SU-DHL-6 (cell line): Measurements from ENCODE around the gene GPC1.

ENCODE experiments used
- H2AFZ ChIP-seq: fragments of 200-600 bp; sonication (generic); 2 replicates; pipeline ENCODE4 v1.6.1; 2014; ENCODE audit warnings: low read depth, mild to moderate bottlenecking, moderate library complexity, mixed read lengths, antibody characterized with exemption, low read length; ENCODE audit not compliant: severe bottlenecking
- H3F3A ChIP-seq: fragments of 200-600 bp; shearing (Covaris generic); 2 replicates; pipeline ENCODE4 v1.6.0; 2016; ENCODE audit warnings: antibody characterized with exemption, mild to moderate bottlenecking; ENCODE audit not compliant: insufficient read depth
- H3K27ac ChIP-seq: fragments of 200-600 bp; sonication (generic); 2 replicates; pipeline ENCODE4 v1.5.1; 2016; ENCODE audit warnings: low read depth, mild to moderate bottlenecking, low read length, moderate library complexity, mixed read lengths
- H3K27me3 ChIP-seq: fragments of 200-600 bp; sonication (generic), shearing (Covaris generic); 2 replicates; pipeline ENCODE4 v1.6.0; 2014; ENCODE audit warnings: mild to moderate bottlenecking, low read length
- H3K36me3 ChIP-seq: fragments of 200-600 bp; sonication (generic); 2 replicates; pipeline ENCODE4 v1.6.1; 2014; ENCODE audit warnings: mild to moderate bottlenecking, low read length, mixed read lengths
- H3K4me2 ChIP-seq: fragments of 300-600, 200-600 bp; shearing (Covaris generic), sonication (generic); 2 replicates; pipeline ENCODE4 v1.6.0; 2014; ENCODE audit warnings: low read length, low read depth, mild to moderate bottlenecking; ENCODE audit not compliant: poor library complexity, severe bottlenecking
- H3K4me3 ChIP-seq: fragments of 200-600 bp; sonication (generic); 2 replicates; pipeline ENCODE4 v1.5.1; 2014; ENCODE audit warnings: antibody characterized with exemption, low read length, mild to moderate bottlenecking, mixed read lengths; ENCODE audit not compliant: insufficient read depth, poor library complexity, severe bottlenecking
- H3K79me2 ChIP-seq: fragments of 200-600 bp; sonication (generic); 2 replicates; pipeline ENCODE4 v1.6.1; 2014; ENCODE audit warnings: mild to moderate bottlenecking, low read length, moderate library complexity; ENCODE audit not compliant: insufficient read depth
- H3K9ac ChIP-seq: fragments of 200-600 bp; sonication (generic); 2 replicates; pipeline ENCODE4 v1.7.0; 2014; ENCODE audit warnings: mild to moderate bottlenecking, low read length
- H3K9me2 ChIP-seq: fragments of 200-600 bp; sonication (generic); replicated peaks from 2 replicates; pipeline ENCODE4 v1.6.1; 2014; ENCODE audit warnings: low read length; ENCODE audit not compliant: insufficient read depth
- H3K9me3 ChIP-seq: fragments of 200-600 bp; sonication (generic); 2 replicates; pipeline ENCODE4 v1.6.1; 2014; ENCODE audit warnings: low read length, mixed read lengths; ENCODE audit not compliant: insufficient read depth
- H4K20me1 ChIP-seq: fragments of 200-600 bp; sonication (generic); 2 replicates; pipeline ENCODE4 v1.6.1; 2014; ENCODE audit warnings: low read depth, mild to moderate bottlenecking, antibody characterized with exemption, low read length, moderate library complexity, mixed read lengths
- EZH2phosphoT487 ChIP-seq: fragments of 200-600 bp; sonication (generic), shearing (Covaris generic); conservative IDR thresholded peaks from 2 replicates; pipeline ENCODE4 v1.6.1; 2018; ENCODE audit warnings: mild to moderate bottlenecking, antibody characterized with exemption, low read length, moderate library complexity, mixed read lengths
- TF ChIP-seq, protein P1 (sequence below): fragments of 200-600 bp; sonication (generic); IDR thresholded peaks from one replicate; pipeline ENCODE4 v1.5.1; 2017; ENCODE audit warnings: antibody characterized with exemption, mild to moderate bottlenecking, low read length, moderate library complexity; ENCODE audit not compliant: insufficient read depth, poor library complexity, severe bottlenecking

Gene GPC1

DNA sequence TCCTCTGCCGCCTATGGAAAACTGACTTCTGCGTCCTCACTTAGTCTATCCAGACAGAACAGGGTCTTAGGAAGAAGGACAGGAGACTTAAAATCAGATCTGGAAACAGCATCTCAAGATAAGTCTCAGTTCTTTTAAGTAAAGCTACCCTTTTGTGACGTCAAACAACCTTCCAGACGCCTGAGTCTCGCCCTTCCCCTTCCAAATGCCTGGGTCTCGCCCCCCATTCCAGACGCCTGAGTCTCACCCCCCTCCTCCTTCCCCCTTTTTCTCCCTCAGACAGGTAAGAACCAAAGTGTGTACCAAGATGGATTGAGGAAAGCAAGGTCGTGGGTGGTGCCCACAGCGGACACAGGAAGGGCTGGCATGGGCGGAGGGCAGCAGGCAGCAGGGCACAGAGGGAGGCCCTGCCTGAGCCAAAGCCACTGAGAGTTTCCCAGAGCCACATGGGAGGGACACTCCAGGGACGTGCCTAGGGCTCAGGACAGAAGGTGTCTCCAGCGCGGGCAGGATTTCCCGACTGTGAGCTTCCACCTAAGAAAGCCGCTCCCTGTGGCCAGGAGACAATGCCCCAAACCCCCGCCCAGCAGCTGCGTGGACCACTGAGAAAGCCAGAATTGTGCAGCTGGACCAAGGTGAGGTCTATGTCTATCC is 71.1 kb downstream of the GPC1 start:
- Histone ChIP-seq H3K9ac (no peak overlapping the region), H3K79me2 (no peaks in the 10 kb centered on the region), H3K4me3 (no peak overlapping the region), H3K9me3 (no peaks in the 10 kb centered on the region), H2AFZ (no peak overlapping the region), H3K4me2 (no peak overlapping the region), H3K27ac (no peak overlapping the region), H4K20me1 (no peaks in the 10 kb centered on the region), H3K9me2 (no peaks in the 10 kb centered on the region), H3F3A (no peaks in the 10 kb centered on the region), H3K36me3 (no peaks in the 10 kb centered on the region), H3K27me3 (no peaks in the 10 kb centered on the region)
- TF ChIP-seq EZH2phosphoT487: no peak
- TF ChIP-seq, protein P1, sequence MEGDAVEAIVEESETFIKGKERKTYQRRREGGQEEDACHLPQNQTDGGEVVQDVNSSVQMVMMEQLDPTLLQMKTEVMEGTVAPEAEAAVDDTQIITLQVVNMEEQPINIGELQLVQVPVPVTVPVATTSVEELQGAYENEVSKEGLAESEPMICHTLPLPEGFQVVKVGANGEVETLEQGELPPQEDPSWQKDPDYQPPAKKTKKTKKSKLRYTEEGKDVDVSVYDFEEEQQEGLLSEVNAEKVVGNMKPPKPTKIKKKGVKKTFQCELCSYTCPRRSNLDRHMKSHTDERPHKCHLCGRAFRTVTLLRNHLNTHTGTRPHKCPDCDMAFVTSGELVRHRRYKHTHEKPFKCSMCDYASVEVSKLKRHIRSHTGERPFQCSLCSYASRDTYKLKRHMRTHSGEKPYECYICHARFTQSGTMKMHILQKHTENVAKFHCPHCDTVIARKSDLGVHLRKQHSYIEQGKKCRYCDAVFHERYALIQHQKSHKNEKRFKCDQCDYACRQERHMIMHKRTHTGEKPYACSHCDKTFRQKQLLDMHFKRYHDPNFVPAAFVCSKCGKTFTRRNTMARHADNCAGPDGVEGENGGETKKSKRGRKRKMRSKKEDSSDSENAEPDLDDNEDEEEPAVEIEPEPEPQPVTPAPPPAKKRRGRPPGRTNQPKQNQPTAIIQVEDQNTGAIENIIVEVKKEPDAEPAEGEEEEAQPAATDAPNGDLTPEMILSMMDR: no peak

DNA sequence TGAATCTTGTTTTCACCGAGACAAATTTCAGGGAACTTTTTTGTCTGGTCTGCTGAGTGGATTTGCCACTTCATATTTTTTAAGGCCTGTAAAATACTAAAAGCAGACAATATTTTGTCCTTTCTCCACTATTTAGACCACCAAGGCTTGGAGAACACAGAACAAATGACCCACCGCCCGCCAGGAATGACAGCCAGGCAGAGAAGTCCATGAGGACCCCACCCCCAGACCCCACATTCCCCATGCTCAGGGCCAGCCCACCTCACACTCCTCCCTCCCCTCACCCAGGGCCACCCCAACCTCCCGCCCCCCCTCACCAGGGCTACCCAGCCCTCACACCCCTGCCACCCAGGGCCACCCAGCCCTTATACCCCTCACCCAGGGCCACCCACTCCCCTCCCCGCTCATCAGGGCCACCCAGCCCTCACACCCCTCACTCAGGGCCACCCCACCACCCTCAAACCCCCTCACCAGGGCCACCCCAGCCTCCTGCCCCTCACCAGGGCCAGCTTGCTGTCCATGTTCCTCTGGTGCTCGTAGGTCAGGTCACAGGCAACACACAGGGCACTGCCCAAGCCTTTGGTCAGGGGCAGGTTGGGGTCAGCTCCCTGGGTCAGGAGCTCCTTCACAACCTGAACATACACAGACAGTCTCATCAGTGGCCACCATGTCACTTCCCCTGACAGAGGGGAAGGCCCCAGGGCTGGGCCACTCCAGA is 71.8 kb downstream of the GPC1 start:
- no peaks in the 10 kb centered on the region for H3K79me2 ChIP-seq
- H4K20me1 ChIP-seq: no peaks in the 10 kb centered on the region
- no peaks in the 10 kb centered on the region for H3F3A ChIP-seq
- H3K9me2 ChIP-seq: no peaks in the 10 kb centered on the region
- no peak overlapping the region for H3K9ac ChIP-seq
- no peak overlapping the region for H3K27ac ChIP-seq
- no peaks in the 10 kb centered on the region for H3K27me3 ChIP-seq
- H3K4me2 ChIP-seq: no peak overlapping the region
- H3K4me3 ChIP-seq: no peak overlapping the region
- TF ChIP-seq, protein P1: no peak
- TF ChIP-seq EZH2phosphoT487: no peak
- no peak overlapping the region for H2AFZ ChIP-seq
- no peaks in the 10 kb centered on the region for H3K36me3 ChIP-seq
- H3K9me3 ChIP-seq: no peaks in the 10 kb centered on the region

DNA sequence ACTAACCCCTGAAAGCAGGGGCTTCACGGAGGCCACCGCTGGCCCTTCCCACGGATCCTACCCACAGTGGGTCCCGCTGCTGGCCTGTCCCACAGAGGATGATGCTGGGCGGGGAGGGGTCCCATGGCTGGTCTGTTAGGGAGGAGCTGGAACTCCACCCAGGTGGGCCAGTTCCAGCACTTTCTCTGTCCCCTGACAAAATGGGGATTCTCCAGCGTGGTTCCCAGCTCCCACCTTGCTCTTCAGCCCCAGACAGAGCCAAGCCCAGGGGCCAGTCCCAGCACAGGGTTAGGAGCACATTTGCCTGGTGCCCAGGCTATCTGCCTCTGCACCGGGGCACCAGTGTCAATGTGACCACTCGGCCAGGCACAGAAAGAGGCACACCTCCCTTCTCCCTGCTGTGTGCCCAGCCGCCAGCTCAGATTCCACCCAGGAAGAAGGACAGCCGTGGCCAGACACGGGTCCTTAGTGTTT is 72.4 kb downstream of the GPC1 start:
- no peak overlapping the region for H2AFZ ChIP-seq
- no peaks in the 10 kb centered on the region for H3K27me3 ChIP-seq
- H3K4me3 ChIP-seq: no peak overlapping the region
- no peaks in the 10 kb centered on the region for H3K36me3 ChIP-seq
- TF ChIP-seq EZH2phosphoT487: no peak
- TF ChIP-seq, protein P1: no peak
- H3K4me2 ChIP-seq: no peak overlapping the region
- no peak overlapping the region for H3K27ac ChIP-seq
- H3K79me2 ChIP-seq: no peaks in the 10 kb centered on the region
- H3F3A ChIP-seq: no peaks in the 10 kb centered on the region
- H3K9me2 ChIP-seq: no peaks in the 10 kb centered on the region
- no peaks in the 10 kb centered on the region for H4K20me1 ChIP-seq
- no peak overlapping the region for H3K9ac ChIP-seq
- H3K9me3 ChIP-seq: no peaks in the 10 kb centered on the region
